Posterior vena cava (tissue), 2 donors: ENCODE results near the gene TXNRD3. TPM values are rescaled to one million over a fixed set of nuclear protein-coding genes. Genes with fewer than 3 reads are reported as not detected.

Experiments
- DNase-seq: peaks from one replicate; pipeline ENCODE4 v3.0.0-alpha.2; 2020; ENCODE audit warnings: low spot score
- intact Hi-C, 2 donors: fragments of 100-400 bp; cut with DNase I; formaldehyde crosslinking; loops; one replicate each; pipeline versions ENCODE4 v1.14.1 to v1.14.2; 2022 to 2023
- total RNA-seq, 2 donors: library from RNA; stranded (reverse); fragmentation: NEBNext Ultra II Directional; extraction: Animal tissue kit (Norgen Biotek cat#: 25700); gene quantifications; one replicate each; pipeline ENCODE4 v1.2.1, GENCODE V29; 2021
- donor health status: DM: yes; HTN: yes; CAD: no.
- donor health status: DM: yes; HTN: yes; CAD: no.

TXNRD3 gene
- total RNA-seq, 2 donors from 2014 or later: 7.4 to 12.1 TPM

DNA sequence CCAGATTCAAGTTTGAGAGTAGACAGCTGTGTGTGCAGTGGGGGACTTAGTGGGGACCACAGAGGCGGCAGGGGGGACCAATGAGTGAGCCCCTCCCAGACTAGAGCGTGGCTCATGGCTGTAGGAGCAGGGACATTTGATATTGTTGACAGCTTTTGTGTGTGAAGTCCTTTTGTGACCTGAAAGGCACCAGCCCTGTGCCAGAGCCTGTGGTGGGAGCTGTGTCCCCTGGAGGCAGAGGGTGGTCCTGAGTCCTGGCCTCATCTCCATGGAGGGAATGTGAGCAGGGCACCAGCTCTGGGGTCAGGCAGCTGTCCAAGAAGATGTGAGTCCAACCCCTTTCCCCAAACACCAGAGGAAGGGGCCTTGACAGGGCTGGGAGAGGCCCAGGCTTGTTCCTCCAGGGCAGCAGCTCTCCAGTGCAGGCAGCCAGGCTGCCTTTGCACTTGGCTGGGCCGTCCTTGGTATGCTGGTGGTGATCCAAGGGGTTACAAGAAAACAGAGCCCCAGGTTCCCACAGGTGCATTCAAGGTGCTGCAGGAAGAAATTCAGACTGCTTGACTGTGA is 86.1 kb downstream of the TXNRD3 start:
- DNase-seq: no peak
- intact Hi-C loops: no loop called here

DNA sequence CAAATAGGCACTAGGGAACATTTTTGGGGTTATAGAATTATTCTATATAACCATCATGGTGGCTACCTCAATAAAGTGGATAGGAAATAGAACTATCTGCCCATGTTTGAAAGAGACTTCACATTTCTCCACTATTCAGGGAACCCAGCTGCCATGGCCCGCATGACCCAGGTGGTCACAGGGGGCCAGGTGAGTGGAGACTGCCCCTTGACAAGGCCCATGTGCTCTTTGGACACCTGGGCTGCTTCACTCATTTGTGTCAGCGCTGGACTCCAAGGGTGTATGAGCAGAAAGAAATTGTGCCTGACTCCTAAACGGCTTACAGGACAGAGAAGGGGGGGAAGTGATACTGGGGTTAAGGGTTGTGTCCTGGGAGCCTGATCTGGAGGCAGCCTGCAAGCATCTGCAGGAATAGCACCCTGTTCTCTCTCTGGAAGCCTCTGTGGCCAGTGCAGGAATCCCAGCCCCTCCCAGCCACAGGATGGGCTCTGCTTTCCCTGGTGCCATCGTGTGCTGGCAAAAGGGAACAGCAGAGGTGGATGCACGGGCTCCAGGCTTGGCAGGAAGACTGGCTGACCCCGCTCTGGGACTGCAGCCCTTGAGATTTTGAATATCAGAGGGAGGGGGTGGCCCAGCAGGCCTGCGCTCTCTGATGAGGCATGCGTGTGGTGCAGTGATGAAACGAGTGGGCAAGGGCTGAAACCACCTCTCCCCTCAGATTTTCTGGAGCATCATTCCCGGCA is 87.1 kb downstream of the TXNRD3 start:
- intact Hi-C loops: no loop called here
- DNase-seq: peak; percentile 38

DNA sequence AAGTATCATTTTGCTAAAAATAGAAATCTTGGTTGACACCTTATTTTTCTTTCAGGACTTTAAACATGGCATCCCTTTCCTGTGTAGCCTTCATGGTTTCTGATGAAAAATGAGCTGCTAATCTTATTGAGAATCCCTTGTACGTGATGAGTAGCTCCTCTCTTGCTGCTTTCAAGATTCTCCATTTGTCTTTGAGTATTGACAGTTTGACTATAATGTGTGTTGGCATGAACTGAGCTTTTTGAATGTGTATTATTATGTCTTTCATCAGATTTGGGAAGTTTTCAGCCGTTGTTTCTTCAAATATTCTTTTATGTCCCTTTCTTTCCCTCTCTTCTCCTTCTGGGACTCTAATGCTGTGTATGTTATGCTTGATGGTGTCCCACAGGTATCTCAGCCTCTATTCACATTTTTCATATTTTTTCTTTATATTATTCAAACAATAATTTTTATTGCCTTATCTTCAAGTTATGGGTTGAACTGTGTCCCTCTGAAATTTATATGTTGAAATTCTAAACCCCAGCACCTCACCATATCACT is 92.1 kb downstream of the TXNRD3 start:
- no peak for DNase-seq
- intact Hi-C loops: no loop called here

DNA sequence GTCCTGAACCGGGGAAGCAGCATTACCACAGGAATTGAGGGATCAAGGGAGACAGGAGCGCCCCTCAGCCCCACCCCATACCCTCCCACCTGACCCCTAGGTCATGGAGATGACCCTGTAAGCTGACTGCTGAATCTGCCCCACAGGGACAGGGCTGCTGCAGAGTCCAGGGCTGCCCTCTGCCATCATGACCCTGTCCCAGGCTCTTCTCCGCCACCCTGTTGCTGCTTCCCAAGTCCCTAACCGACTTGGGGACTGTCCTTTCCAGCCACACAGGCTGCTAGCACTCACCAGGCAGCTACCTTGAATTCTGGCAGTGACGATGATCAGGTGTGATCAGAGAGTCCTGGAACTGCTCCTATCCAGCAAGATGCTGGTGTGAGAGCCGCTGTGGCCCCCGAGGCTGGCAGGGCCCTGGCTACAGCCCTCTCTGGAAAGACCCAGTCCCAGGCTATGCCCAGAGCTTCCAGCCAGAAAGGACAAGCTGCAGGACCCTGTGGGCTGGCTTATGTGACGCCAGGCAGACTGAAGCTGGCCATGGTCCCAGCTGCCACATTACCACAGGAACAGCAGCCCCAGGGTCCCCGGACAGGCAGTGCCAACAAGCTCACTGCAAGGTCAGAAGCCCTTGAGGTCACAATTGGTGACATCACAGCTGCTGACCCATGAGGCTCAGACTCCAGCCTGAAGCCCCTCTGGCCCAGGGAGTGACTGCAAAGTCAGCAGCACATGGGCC is 96.4 kb downstream of the TXNRD3 start, which contains the start of gene C3orf22:
C3orf22 (minus strand) TSS at position 597 of the 736 bp plus-strand sequence. CDS start 5,542 bp downstream, outside the sequence.
- DNase-seq: peak; percentile 65
- intact Hi-C loops: no loop called here

DNA sequence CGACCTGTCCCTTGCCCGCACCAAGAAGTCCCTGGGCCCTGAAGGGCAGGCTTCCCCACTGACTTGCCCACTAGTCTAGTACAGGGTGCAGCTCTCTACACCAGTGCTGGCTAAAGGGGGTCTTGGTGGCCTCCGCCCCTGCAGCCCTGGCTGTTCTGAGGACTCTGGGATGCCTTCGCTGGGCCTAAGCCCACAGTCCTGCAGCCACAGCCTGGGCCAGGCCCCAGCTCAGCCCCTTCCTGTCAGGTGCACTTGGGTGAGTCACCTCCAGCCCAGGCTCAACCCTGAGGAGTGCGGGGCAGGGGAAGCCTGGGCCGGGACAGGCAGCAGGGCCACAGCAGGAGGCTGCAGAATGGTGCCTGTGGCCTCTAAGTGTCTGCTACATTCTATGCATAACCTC is 97.2 kb downstream of the TXNRD3 start:
- intact Hi-C loops: no loop called here

DNA sequence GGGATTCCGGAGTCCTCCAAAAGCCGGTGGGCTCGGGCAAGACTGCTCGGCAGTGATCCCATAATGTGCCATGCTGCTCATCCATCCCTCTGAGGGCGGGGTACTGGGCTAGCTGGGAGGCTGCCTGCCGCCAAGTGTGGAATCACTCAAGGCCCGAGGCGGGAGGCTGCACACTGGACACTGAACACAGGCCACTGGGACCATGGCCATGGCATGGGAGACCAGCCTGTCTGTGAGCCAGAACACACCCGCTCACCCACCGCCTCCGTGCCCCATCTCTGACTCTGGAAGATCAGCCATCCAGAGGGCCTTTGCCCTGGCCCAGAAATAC is 97.5 kb downstream of the TXNRD3 start:
- DNase-seq: peak; percentile 56
- intact Hi-C loops: no loop called here

More for the DNA sequence above, 97.2 kb downstream of the TXNRD3 start:
- DNase-seq: peak; percentile 19

Other genes with a start within 250 kb of the TXNRD3 start
- 10 to 100 TPM; 26.8 to 26.9 TPM for gene ZXDC, start 179.2 kb downstream of the TXNRD3 start, total RNA-seq
- gene UROC1, start 137.4 kb downstream of the TXNRD3 start, total RNA-seq: not detected
- gene CHST13, start 131.0 kb downstream of the TXNRD3 start, total RNA-seq: under 1 TPM; 0.86 to 0.88 TPM
- gene C3orf22, start 96.2 kb downstream of the TXNRD3 start, total RNA-seq: not detected
- gene CHCHD6, start 49.1 kb upstream of the TXNRD3 start, total RNA-seq: 10 to 100 TPM in 1 of 2 donors, 1 to 10 TPM in 1; 7.3 to 10.1 TPM